K562 (cell line): Measurements from ENCODE around the gene DUSP28. TPM values are rescaled to one million over a fixed set of nuclear protein-coding genes. Genes with fewer than 3 reads are reported as not detected.

Experiments
- ARID4B ChIP-seq: sonication (generic); formaldehyde crosslinking; IDR thresholded peaks from 2 replicates; pipeline ENCODE4 v1.8.0; 2022; ENCODE audit warnings: mild to moderate bottlenecking, missing genetic modification reagents
- BRD9 ChIP-seq: fragments of 450-650 bp; IDR thresholded peaks from 2 replicates; pipeline ENCODE4 v1.6.1; 2018; ENCODE audit warnings: low read depth; ENCODE audit not compliant: partially characterized antibody
- E4F1 ChIP-seq: fragments of 250-450 bp; sonication (Bioruptor Pico); IDR thresholded peaks from 2 replicates; pipeline ENCODE4 v1.5.0; 2021; ENCODE audit warnings: mild to moderate bottlenecking, borderline replicate concordance
- HOXB6 ChIP-seq: fragments of 250-450 bp; sonication (Bioruptor Pico); IDR thresholded peaks from 2 replicates; pipeline ENCODE4 v1.5.1; 2022; ENCODE audit warnings: mild to moderate bottlenecking, borderline replicate concordance
- KLF6 ChIP-seq: fragments of 250-450 bp; sonication (Bioruptor Pico); IDR thresholded peaks from 2 replicates; pipeline ENCODE4 v1.4.0; 2020; ENCODE audit warnings: mild to moderate bottlenecking, moderate library complexity, borderline replicate concordance
- MAFF ChIP-seq: IDR thresholded peaks from 2 replicates; pipeline ENCODE4 v1.6.1; 2012; ENCODE audit warnings: low read length, improper control_type of control experiment
- MNT ChIP-seq, 2 experiments: fragments of 450-650 bp; conservative IDR thresholded peaks; 2 replicates each; pipeline ENCODE4 v1.6.1; 2017; ENCODE audit warnings: mild to moderate bottlenecking in 2 of 2, moderate library complexity in 2 of 2
- MTA1 ChIP-seq: fragments of 450-650 bp; IDR thresholded peaks from 2 replicates; pipeline ENCODE4 v1.6.1; 2017; ENCODE audit warnings: borderline replicate concordance
- NFE2L1 ChIP-seq: fragments of 450-650 bp; IDR thresholded peaks from 2 replicates; pipeline ENCODE4 v1.6.1; 2016; ENCODE audit warnings: missing genetic modification characterization, low read depth, mild to moderate bottlenecking, missing compliant biosample characterization, moderate library complexity, borderline replicate concordance
- NR0B1 ChIP-seq: fragments of 450-650 bp; IDR thresholded peaks from one replicate; pipeline ENCODE4 v1.6.1; 2018; ENCODE audit warnings: mild to moderate bottlenecking, moderate library complexity; ENCODE audit not compliant: partially characterized antibody
- SNIP1 ChIP-seq: fragments of 450-650 bp; IDR thresholded peaks from 2 replicates; pipeline ENCODE4 v1.7.1; 2017; ENCODE audit warnings: low read depth, mild to moderate bottlenecking
- SRF ChIP-seq, 2 experiments: fragments of 250-450, 450-650 bp in 1 of 2; sonication (Bioruptor Pico) in 1 of 2; sonication (generic) in 1 of 2; formaldehyde crosslinking; IDR thresholded peaks; 2 replicates each; pipeline versions ENCODE4 v1.5.0 to v1.5.1; 2020 to 2022; ENCODE audit warnings: mild to moderate bottlenecking in 1 of 2, missing genetic modification reagents in 1 of 2
- TCF3 ChIP-seq: sonication (generic); formaldehyde crosslinking; IDR thresholded peaks from 2 replicates; pipeline ENCODE4 v1.4.0; 2020; ENCODE audit warnings: mild to moderate bottlenecking, missing genetic modification reagents
- TRIM28 ChIP-seq: fragments of 450-650 bp; IDR thresholded peaks from 2 replicates; pipeline ENCODE4 v1.6.1; 2017
- ZBED1 ChIP-seq: IDR thresholded peaks from 2 replicates; pipeline ENCODE4 v1.6.1; 2014
- ZC3H8 ChIP-seq: fragments of 450-650 bp; IDR thresholded peaks from 2 replicates; pipeline ENCODE4 v1.6.1; 2017
- ZKSCAN8 ChIP-seq: fragments of 200-800 bp; sonication (Bioruptor generic); IDR thresholded peaks from 2 replicates; pipeline ENCODE4 v1.6.1; 2016; ENCODE audit warnings: missing genetic modification characterization, missing compliant biosample characterization
- ZNF134 ChIP-seq: fragments of 250-450 bp; sonication (Bioruptor Pico); conservative IDR thresholded peaks from 2 replicates; pipeline ENCODE4 v1.4.0; 2020
- polyA plus RNA-seq, 8 experiments: library from polyadenylated mRNA; depleted of rRNA in 4 of 8; stranded (reverse) in 5 of 8; unstranded in 3 of 8; fragments of >200 nt; fragmentation: Nextera tagmentation in 2 of 8; fragmentation: Illumina TruSeq in 1 of 8; extraction: Ambion mirVana in 2 of 8; extraction: Trizol in 1 of 8; gene quantifications; 2 replicates each; pipeline versions ENCODE4 v1.2.1 to v1.2.3, GENCODE V29; 2011 to 2014; ENCODE audit warnings: inconsistent platforms in 1 of 8, missing spikeins in 1 of 8
- total RNA-seq, 7 experiments: library from RNA; depleted of rRNA in 6 of 7; stranded (reverse); fragments of >200 nt in 6 of 7; fragmentation: Illumina TruSeq in 2 of 7; extraction: Trizol in 2 of 7; gene quantifications; 2 replicates each; pipeline versions ENCODE4 v1.2.1 to v1.2.3, GENCODE V29; 2011 to 2021; ENCODE audit warnings: low replicate concordance in 1 of 7

DUSP28 gene
- total and polyA plus RNA-seq, 9 of the 15 experiments (the other 6 are each of a cell fraction or from before 2014, with no cell fraction given) = 2.8 to 8.1 (median 4.2) TPM

- TF ChIP-seq ARID4B (no peak), TRIM28 (peak; percentile 39; the same call in 1 of the 2 replicates), SRF (CRISPR knock-in tag; IDR thresholded peaks at IDR 0.05) (no peak), MNT (conservative IDR thresholded peaks at IDR 0.05) (peak; percentile 26 to 51; a peak in 1 of 4 replicates), BRD9 (no peak), KLF6 (CRISPR knock-in tag) (no peak), ZKSCAN8 (CRISPR knock-in tag) (no peak), TCF3 (CRISPR knock-in tag) (peak; percentile 8; the same call in 1 of the 2 replicates), ZC3H8 (no peak), SNIP1 (peak; percentile 61), NFE2L1 (tag) (no peak), MAFF (no peak), ZBED1 (no peak), HOXB6 (CRISPR knock-in tag) (no peak), E4F1 (CRISPR knock-in tag) (no peak), MTA1 (no peak), ZNF134 (CRISPR knock-in tag) (no peak), NR0B1 (no peak)
Observed at GRCh38 chr2:240604291-240604938, 44.3 kb downstream of the DUSP28 start (continued).
